Thyroid gland (tissue), 4 donors: ENCODE results near the gene CERS4. TPM values are rescaled to one million over a fixed set of nuclear protein-coding genes. Genes with fewer than 3 reads are reported as not detected.

ENCODE experiments used
- DNase-seq, 2 donors: peaks; one replicate each; pipeline ENCODE4 v3.0.0-alpha.2; 2019
- H3K27ac ChIP-seq, 3 donors: fragments of 200-600 bp; sonication (generic); 1 replicate in 2 of 3; 2 replicates in 1 of 3; pipeline ENCODE4 v1.5.1; 2016 to 2019; ENCODE audit warnings: mild to moderate bottlenecking in 1 of 3, moderate library complexity in 1 of 3
- H3K27me3 ChIP-seq: fragments of 200-600 bp; sonication (generic); one replicate; pipeline ENCODE4 v1.5.1; 2019
- H3K36me3 ChIP-seq, 2 donors: fragments of 200-600 bp; sonication (generic); one replicate each; pipeline ENCODE4 v1.5.1; 2016 to 2019
- H3K4me1 ChIP-seq, 2 donors: fragments of 200-600 bp; sonication (generic); one replicate each; pipeline ENCODE4 v1.5.1; 2017 to 2019
- H3K4me3 ChIP-seq, 3 donors: fragments of 200-600 bp; sonication (generic); replicated peaks in 1 of 3; 1 replicate in 2 of 3; 2 replicates in 1 of 3; pipeline ENCODE4 v1.5.1; 2016; ENCODE audit warnings: mild to moderate bottlenecking in 1 of 3
- H3K9me3 ChIP-seq: fragments of 200-600 bp; sonication (generic); one replicate; pipeline ENCODE4 v1.5.1; 2017
- POLR2A ChIP-seq, 2 donors: fragments of 450-650 bp; IDR thresholded peaks; one replicate each; pipeline ENCODE4 v1.6.1; 2017; ENCODE audit warnings: antibody characterized with exemption in 2 of 2, mild to moderate bottlenecking in 2 of 2, moderate library complexity in 1 of 2
- WGBS, 2 donors: methylation state at CpG; one replicate each; pipeline ENCODE4 v1.1.5; 2017; 5-methylcytosine and 5-hydroxymethylcytosine counted together
- intact Hi-C: fragments of 100-400 bp; cut with DNase I; formaldehyde crosslinking; loops from one replicate; pipeline ENCODE4 v1.15.1; 2023
- total RNA-seq, 4 donors: library from RNA; depleted of rRNA; stranded (reverse); fragments of >200 nt; gene quantifications; one replicate each; pipeline ENCODE4 v1.2.3, GENCODE V29; 2016
- TF ChIP-seq, protein P1 (sequence below), 6 experiments: fragments of 200-600 bp in 3 of 6; fragments of 450-650 bp in 3 of 6; sonication (generic) in 3 of 6; IDR thresholded peaks; one replicate each; pipeline ENCODE4 v1.5.1; 2016 to 2019; ENCODE audit warnings: antibody characterized with exemption in 6 of 6, mild to moderate bottlenecking in 2 of 6, inconsistent platforms in 1 of 6, moderate library complexity in 1 of 6

CERS4 gene
- total RNA-seq, 4 donors from 2014 or later = 123 to 175 (median 144) TPM

DNA sequence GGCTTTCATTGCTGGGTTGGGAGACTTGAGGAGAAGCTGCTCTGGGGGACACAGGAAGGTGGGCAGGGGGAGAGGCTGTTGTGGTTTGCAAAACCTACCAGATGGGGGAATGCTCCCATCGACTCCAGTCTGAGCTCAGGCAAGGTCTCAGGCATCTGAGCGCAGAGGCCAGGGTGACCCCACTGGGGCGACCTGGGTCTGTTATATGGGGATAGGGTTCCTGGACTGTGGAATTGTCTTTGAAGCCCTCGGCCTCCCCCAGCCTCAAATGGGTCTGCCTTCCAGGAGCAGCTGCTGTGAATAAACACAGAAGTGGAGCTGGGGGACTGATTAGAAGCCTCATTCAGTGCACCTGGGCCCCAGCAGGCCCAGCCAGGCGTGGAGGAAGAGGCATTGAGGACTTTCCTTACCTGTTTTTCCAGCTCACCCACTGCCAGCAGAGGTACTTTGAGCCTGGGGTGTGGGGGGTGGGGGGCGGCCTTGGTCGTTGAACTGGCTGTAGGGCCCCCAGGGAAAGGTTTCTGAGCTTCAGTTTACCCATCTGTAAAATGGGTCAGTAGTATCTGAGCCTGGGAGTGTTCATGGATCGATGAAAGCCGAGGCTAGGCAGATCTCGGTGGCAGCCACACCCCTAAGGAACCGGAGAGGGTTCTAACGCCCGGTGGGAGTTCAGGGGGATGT lies 1.4 kb downstream of the CERS4 start:
- TF ChIP-seq, protein P1, sequence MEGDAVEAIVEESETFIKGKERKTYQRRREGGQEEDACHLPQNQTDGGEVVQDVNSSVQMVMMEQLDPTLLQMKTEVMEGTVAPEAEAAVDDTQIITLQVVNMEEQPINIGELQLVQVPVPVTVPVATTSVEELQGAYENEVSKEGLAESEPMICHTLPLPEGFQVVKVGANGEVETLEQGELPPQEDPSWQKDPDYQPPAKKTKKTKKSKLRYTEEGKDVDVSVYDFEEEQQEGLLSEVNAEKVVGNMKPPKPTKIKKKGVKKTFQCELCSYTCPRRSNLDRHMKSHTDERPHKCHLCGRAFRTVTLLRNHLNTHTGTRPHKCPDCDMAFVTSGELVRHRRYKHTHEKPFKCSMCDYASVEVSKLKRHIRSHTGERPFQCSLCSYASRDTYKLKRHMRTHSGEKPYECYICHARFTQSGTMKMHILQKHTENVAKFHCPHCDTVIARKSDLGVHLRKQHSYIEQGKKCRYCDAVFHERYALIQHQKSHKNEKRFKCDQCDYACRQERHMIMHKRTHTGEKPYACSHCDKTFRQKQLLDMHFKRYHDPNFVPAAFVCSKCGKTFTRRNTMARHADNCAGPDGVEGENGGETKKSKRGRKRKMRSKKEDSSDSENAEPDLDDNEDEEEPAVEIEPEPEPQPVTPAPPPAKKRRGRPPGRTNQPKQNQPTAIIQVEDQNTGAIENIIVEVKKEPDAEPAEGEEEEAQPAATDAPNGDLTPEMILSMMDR (IDR thresholded peaks at IDR 0.05) = no peak
- peak in 1 of 2 donors; percentile 17 for TF ChIP-seq POLR2A (IDR thresholded peaks at IDR 0.05)
- H3K27me3 ChIP-seq = no peaks in the 10 kb centered on the region
- peak; percentile 79 to 85 for DNase-seq
- WGBS, 2 donors = 59 to 65% methylated on average over 13 of the region's 13 CpGs
- H3K9me3 ChIP-seq = no peaks in the 10 kb centered on the region
- peaks cover 65 to 75% of the 10 kb centered on the region in 2 donors for H3K4me1 ChIP-seq
- no peaks in the 10 kb centered on the region for H3K36me3 ChIP-seq
- intact Hi-C loops = no loop called here
- H3K4me3 ChIP-seq = peak overlapping the region in 2 of 3 donors; percentile 66 to 80
- H3K27ac ChIP-seq = peak overlapping the region; percentile 83 to 98 (median 89)

DNA sequence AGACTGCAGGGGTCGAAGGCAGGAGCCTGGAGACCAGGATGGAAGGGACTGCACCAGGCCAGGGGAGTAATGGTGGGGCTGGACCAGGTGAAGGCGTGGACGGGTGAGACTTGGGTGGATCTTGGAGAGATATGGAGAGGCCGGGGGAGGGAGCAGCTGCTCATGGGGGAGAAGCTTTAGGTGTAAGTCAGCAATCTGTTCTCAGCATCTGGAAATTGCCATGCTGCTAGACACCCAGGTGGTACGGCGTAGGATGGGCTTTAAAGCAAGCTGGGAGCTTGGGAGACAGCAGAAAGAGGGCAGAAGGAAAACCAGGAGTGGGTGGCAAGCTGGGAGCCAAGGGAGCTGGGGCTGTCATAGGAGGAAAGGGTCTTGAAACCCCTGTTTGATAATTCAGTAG lies 3.0 kb downstream of the CERS4 start:
- intact Hi-C loops = no loop called here
- Histone ChIP-seq H3K4me3 (no peak overlapping the region), H3K36me3 (no peaks in the 10 kb centered on the region), H3K27ac (peak overlapping the region; percentile 39 to 98 (median 65)), H3K27me3 (no peaks in the 10 kb centered on the region), H3K9me3 (no peaks in the 10 kb centered on the region), H3K4me1 (peaks cover 58 to 63% of the 10 kb centered on the region in 2 donors)
- 85 to 90% methylated on average over 6 of the region's 6 CpGs for WGBS, 2 donors
- no peak for TF ChIP-seq POLR2A (IDR thresholded peaks at IDR 0.05)
- TF ChIP-seq, protein P1 (IDR thresholded peaks at IDR 0.05) = no peak
- DNase-seq = no peak

DNA sequence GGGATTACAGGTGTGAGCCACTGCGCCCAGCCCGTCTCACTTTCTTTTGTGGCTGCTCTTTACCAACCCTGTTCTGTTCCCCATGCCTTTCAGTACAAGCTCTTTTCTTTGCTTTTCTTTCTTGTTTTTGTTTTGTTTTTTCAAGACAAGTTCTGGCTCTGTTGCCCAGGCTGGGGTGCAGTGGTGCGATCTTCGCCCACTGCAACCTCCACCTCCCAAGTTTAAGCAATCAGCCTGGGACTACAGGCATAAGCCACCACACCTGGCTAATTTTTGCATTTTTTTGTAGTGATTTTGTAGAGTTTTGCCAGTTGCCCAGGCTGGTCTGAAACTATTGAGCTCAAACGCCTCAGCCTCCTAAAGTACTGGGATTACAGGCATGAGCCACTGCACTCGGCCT lies 3.7 kb downstream of the CERS4 start:
- TF ChIP-seq POLR2A (IDR thresholded peaks at IDR 0.05) = no peak
- TF ChIP-seq, protein P1 (IDR thresholded peaks at IDR 0.05) = no peak
- Histone ChIP-seq H3K9me3 (no peaks in the 10 kb centered on the region), H3K4me1 (peaks cover 61 to 64% of the 10 kb centered on the region in 2 donors), H3K27me3 (no peaks in the 10 kb centered on the region), H3K4me3 (no peak overlapping the region), H3K36me3 (no peaks in the 10 kb centered on the region), H3K27ac (peak overlapping the region; percentile 65 to 98 (median 67))
- 37 to 48% methylated on average over 6 of the region's 6 CpGs for whole genome bisulfite sequencing, 2 donors
- DNase-seq = peak; percentile 78 to 81
- intact Hi-C loops = no loop called here

DNA sequence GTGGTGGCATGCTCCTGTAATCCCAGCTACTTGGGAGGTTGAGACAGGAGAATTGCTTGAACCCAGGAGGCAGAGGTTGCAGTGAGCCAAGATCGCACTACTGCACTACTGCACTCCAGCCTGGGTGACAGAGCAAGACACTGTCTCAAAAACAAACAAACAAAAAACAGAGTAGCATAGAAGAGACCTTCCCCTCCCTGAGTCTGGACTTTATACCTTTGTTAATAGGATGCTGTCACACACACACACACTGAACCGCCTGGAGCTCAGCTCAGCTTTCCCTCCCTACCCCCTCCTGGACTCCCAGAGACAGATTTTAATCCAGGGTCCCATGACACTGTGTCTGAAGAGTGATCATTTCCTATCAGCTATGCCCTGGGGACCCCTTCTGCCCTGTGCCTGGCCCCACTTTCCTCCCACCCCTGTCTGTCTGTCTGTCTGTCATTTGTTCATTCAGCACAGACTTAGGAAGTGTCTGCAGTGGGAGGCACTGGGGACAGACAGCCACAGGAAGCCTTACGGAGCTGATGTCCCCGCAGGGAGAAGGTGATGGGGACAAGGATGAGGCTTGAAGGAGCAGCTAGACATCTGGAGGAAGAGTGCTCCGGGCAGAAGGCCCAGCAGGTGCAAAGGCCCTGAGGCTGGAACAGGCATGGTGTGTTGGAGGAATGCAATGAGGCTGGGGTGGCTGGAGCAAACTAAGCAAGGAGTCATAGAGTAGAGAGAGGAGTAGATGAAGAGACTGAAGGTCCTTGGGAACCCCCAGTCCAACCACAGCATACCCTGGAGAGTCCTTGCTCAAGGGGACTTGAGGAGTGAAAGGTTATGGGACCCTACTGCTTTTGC lies 4.9 kb downstream of the CERS4 start:
- no peaks in the 10 kb centered on the region for H3K27me3 ChIP-seq
- no peaks in the 10 kb centered on the region for H3K36me3 ChIP-seq
- peak overlapping the region; percentile 50 to 67 (median 65) for H3K27ac ChIP-seq
- intact Hi-C loops = no loop called here
- H3K4me3 ChIP-seq = no peak overlapping the region
- WGBS, 2 donors = 88 to 96% methylated on average over 5 of the region's 5 CpGs
- peaks cover 62 to 64% of the 10 kb centered on the region in 2 donors for H3K4me1 ChIP-seq
- TF ChIP-seq POLR2A (IDR thresholded peaks at IDR 0.05) = no peak
- TF ChIP-seq, protein P1 (IDR thresholded peaks at IDR 0.05) = no peak
- no peak for DNase-seq
- no peaks in the 10 kb centered on the region for H3K9me3 ChIP-seq

DNA sequence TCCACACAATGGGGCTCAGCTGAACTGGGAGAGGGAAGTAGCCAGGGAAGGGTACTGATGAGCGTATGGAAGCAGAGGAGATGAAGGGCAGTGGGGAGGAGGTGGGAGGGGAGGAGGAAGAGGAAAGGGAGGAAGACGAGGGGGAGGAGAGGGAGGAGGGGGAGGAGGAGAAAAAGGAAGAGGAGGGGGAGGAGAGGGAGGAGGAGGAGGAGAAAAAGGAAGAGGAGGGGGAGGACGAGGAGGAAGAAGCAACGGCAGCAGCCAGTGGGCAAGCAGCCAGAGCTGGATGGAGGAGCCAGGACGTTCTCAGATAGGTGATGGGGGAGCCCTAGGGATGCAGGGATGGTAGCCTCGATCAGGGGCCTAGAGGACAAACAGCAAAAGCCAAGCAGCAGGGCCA lies 5.6 kb downstream of the CERS4 start:
- intact Hi-C loops = no loop called here
- H3K27me3 ChIP-seq = no peaks in the 10 kb centered on the region
- H3K4me1 ChIP-seq = peaks cover 62 to 63% of the 10 kb centered on the region in 2 donors
- DNase-seq = no peak
- TF ChIP-seq, protein P1 (IDR thresholded peaks at IDR 0.05) = no peak
- no peak for TF ChIP-seq POLR2A (IDR thresholded peaks at IDR 0.05)
- no peaks in the 10 kb centered on the region for H3K9me3 ChIP-seq
- no peaks in the 10 kb centered on the region for H3K36me3 ChIP-seq
- peak overlapping the region in 1 of 3 donors; percentile 67 for H3K27ac ChIP-seq
- 45 to 46% methylated on average over 6 of the region's 6 CpGs for WGBS, 2 donors
- no peak overlapping the region for H3K4me3 ChIP-seq
